Endothelial cell (in vitro differentiated cells): ENCODE data around the gene UNCX. TPM values are rescaled to one million over a fixed set of nuclear protein-coding genes. Genes with fewer than 3 reads are reported as not detected.

Experiments used
- DNase-seq: peaks from one replicate; pipeline ENCODE4 v3.0.0; 2021; ENCODE audit warnings: low spot score
- H3K27ac Mint-ChIP-seq: one replicate; pipeline ENCODE4 v1.8.0; 2021; ENCODE audit warnings: mixed read lengths, inconsistent platforms; ENCODE audit not compliant: unreplicated experiment
- H3K27me3 Mint-ChIP-seq: one replicate; pipeline ENCODE4 v1.8.0; 2021; ENCODE audit warnings: mild to moderate bottlenecking, moderate library complexity, mixed read lengths, inconsistent platforms; ENCODE audit not compliant: unreplicated experiment
- H3K36me3 Mint-ChIP-seq: one replicate; pipeline ENCODE4 v1.8.0; 2021; ENCODE audit warnings: mild to moderate bottlenecking, low read depth, mixed read lengths, inconsistent platforms; ENCODE audit not compliant: unreplicated experiment
- H3K4me1 Mint-ChIP-seq: one replicate; pipeline ENCODE4 v1.8.0; 2021; ENCODE audit warnings: mild to moderate bottlenecking, mixed read lengths, inconsistent platforms; ENCODE audit not compliant: unreplicated experiment
- H3K4me3 Mint-ChIP-seq: one replicate; pipeline ENCODE4 v1.8.0; 2021; ENCODE audit warnings: mild to moderate bottlenecking, mixed read lengths, inconsistent platforms; ENCODE audit not compliant: unreplicated experiment
- H3K9me3 Mint-ChIP-seq: one replicate; pipeline ENCODE4 v1.8.0; 2021; ENCODE audit warnings: mixed read lengths, inconsistent platforms; ENCODE audit not compliant: unreplicated experiment
- total RNA-seq: library from RNA; stranded (reverse); fragmentation: NEBNext Ultra II Directional; extraction: Animal tissue kit (Norgen Biotek cat#: 25700); gene quantifications from one replicate; pipeline ENCODE4 v1.2.1, GENCODE V29; 2021; ENCODE audit not compliant: unreplicated experiment
- TF ChIP-seq, protein P1 (sequence below): fragments of 200-600 bp; sonication (generic); IDR thresholded peaks from one replicate; pipeline ENCODE4 v1.5.0; 2021; ENCODE audit warnings: antibody characterized with exemption; ENCODE audit not compliant: unreplicated experiment

The UNCX gene
- total RNA-seq, 1 donor from 2014 or later = not detected

DNA sequence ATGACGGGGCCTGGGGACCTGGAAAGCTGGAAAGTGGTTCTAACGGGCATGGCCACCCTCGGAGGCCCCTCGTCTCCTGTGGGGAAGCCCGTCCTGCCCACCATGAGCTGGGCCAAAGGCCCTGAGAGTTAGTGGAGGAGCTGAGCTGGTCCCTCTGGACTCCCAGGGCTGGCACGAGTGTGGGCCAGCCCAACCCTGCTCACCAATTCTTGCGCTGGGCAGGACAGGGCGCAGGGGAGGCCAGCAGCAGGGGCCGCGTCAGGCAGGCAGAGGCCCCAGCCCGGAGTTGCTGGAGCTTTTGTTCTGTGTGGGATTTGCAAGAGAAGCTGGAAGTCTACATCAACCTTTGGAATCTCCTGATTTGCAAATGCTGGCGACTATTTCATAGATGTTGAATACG lies 29.8 kb downstream of the UNCX start:
- Mint-ChIP-seq H3K9me3 (no peaks in the 10 kb centered on the region), H3K4me3 (no peak overlapping the region), H3K36me3 (peaks cover 4% of the 10 kb centered on the region), H3K4me1 (no peaks in the 10 kb centered on the region), H3K27me3 (peaks cover 8% of the 10 kb centered on the region), H3K27ac (no peak overlapping the region)
- DNase-seq = no peak
- TF ChIP-seq, protein P1, sequence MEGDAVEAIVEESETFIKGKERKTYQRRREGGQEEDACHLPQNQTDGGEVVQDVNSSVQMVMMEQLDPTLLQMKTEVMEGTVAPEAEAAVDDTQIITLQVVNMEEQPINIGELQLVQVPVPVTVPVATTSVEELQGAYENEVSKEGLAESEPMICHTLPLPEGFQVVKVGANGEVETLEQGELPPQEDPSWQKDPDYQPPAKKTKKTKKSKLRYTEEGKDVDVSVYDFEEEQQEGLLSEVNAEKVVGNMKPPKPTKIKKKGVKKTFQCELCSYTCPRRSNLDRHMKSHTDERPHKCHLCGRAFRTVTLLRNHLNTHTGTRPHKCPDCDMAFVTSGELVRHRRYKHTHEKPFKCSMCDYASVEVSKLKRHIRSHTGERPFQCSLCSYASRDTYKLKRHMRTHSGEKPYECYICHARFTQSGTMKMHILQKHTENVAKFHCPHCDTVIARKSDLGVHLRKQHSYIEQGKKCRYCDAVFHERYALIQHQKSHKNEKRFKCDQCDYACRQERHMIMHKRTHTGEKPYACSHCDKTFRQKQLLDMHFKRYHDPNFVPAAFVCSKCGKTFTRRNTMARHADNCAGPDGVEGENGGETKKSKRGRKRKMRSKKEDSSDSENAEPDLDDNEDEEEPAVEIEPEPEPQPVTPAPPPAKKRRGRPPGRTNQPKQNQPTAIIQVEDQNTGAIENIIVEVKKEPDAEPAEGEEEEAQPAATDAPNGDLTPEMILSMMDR = no peak

DNA sequence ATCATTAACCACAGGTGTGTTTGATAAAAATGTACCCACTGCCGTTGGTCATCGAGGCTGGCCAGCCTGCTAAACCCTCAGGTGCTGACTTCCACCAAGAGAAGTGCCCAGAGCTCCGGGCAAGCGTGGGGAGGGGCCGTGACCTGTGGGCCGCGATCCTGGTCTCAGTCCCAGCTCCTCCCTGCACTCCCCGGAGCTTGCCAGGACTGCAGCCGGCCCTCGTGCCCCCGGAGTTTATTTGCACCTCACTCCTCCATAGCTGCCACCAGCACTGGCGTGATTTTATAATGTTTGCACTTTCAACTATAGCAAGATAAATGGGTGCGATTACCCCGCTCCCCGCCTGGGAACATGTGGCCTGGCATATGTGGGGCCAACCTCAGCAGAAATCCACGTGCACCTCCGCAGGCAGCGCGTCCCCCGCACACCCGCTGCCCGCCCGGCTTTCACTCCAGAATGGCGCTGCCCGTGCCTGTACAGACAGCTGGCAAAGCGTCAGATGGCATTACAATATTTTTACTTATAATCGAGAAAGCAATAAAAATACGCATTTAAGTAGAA lies 30.8 kb downstream of the UNCX start:
- Mint-ChIP-seq H3K27ac (no peak overlapping the region), H3K4me3 (no peak overlapping the region), H3K9me3 (no peaks in the 10 kb centered on the region), H3K36me3 (peaks cover 4% of the 10 kb centered on the region), H3K27me3 (peaks cover 8% of the 10 kb centered on the region), H3K4me1 (no peaks in the 10 kb centered on the region)
- no peak for DNase-seq
- TF ChIP-seq, protein P1 = no peak

DNA sequence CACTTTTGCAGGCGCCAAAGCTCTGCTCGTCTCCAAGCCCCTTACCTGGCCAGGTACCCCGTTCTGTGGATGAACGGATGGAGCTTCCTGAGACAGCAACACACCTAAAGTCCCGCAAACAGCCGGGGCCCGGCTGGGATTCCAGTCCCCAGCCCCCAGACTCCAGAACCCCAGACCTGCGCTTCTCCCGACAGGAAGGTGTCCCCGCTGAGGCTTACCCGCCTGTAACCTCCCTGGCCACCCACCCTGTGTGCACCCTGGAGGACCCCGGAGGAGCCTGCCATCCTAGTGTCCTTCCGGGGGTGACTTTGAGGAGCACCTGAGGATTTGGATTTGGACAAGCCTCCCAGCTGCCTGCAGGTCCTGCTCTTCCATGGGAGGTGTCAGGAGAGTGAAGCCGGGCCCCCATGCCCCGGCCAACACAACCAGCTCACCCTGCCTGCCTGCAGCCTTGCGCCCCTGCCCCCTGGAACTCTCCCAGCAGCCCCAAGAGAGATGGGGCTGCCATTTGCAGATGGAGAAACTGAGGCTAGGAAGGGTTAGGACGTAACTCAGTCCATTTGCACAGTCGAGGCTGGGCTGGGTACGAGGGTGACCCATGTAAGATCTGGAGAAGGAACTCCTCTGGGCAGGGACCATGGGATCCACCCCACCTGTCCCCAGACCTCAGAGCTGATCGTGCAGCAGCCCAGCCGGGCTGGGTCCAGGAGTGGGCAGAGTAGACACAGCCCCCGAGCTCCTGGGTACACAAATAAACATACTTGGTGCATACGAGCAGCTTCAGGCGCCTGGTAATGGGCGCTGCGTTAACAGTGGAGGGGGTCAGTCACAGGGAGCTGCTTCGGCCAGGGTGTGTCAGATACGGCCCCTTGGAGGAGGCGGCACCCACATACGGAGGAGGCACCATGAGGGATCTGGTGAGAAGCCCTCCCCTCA lies 31.9 kb downstream of the UNCX start:
- Mint-ChIP-seq H3K27me3 (peaks cover 11% of the 10 kb centered on the region), H3K27ac (no peak overlapping the region), H3K9me3 (no peaks in the 10 kb centered on the region), H3K4me1 (no peaks in the 10 kb centered on the region), H3K4me3 (no peak overlapping the region), H3K36me3 (peaks cover 4% of the 10 kb centered on the region)
- no peak for DNase-seq
- TF ChIP-seq, protein P1 = no peak

DNA sequence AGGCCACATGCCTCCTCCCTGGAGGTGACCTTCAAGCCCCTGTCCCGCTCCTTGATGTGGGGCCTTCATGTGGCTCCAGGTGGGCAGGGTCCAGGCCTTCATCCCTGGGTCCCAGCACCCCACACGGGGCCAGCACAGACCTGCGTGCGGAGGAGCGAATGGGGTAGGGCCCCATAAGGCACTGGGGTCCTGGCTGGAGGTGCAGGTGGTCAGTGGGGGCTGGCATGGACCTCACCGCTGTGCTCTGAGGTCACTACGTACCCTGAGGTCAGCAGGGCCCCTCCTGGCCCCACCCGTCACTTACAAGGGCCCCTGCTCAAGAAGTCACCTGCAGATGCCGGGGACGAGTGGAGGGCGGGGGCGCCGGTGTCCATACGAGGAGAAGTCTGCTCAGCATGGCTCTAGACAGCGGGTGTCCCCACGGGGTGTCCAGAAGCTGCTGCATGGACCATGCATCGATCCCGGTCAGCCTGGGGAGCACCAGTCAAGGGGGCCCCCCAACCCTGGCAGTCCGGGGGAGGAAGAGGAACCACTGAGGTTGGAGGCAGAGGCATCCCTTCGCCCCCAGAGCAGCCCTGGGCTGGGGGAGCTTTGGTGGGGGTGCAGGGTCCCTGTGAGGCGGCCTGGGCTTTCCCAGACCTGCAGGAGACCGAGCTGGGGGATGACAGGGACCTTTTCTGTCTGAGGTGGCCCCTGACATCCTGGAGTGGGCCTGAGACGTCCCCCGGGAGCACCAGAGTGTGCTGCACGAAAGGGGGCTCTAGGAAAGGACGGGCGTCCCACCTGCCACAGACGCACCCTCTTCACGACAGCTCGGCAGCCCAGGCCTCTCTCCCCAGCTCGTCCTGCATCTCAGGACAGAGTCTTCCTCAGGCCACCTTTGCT lies 34.6 kb downstream of the UNCX start:
- DNase-seq = no peak
- TF ChIP-seq, protein P1 = no peak
- Mint-ChIP-seq H3K4me1 (no peaks in the 10 kb centered on the region), H3K4me3 (no peak overlapping the region), H3K9me3 (no peaks in the 10 kb centered on the region), H3K27ac (no peak overlapping the region), H3K36me3 (no peaks in the 10 kb centered on the region), H3K27me3 (peaks cover 19% of the 10 kb centered on the region)
